ENCODE data around the gene PLIN4. TPM values are rescaled to one million over a fixed set of nuclear protein-coding genes. Genes with fewer than 3 reads are reported as not detected.

PLIN4 gene
- total RNA-seq, 1 donor from 2014 or later = not detected

- DNase-seq (ENCODE audit: low spot score) = no peak
- intact Hi-C loops (cut with micrococcal nuclease) = no loop called here
These were observed 37.6 kb upstream of the PLIN4 start for GRCh38 chr19:4555657-4556561.

GRCh38 chr19:4554717-4555116 lies 36.4 kb upstream of the PLIN4 start:
- Mint-ChIP-seq H3K9me3 (no peaks in the 10 kb centered on the region), H3K4me3 (no peak overlapping the region), H3K27me3 (ENCODE audit: insufficient read depth) (no peaks in the 10 kb centered on the region), H3K4me1 (ENCODE audit: low read depth) (peaks cover 5% of the 10 kb centered on the region), H3K36me3 (ENCODE audit: low read depth) (no peaks in the 10 kb centered on the region), H3K27ac (no peak overlapping the region)
- DNase-seq (ENCODE audit: low spot score) = no peak
- intact Hi-C loops (cut with micrococcal nuclease) = no loop called here

More at GRCh38 chr19:4555657-4556561, 37.6 kb upstream of the PLIN4 start:
- Mint-ChIP-seq H3K27me3 (ENCODE audit: insufficient read depth) (no peaks in the 10 kb centered on the region), H3K36me3 (ENCODE audit: low read depth) (no peaks in the 10 kb centered on the region), H3K4me3 (no peak overlapping the region), H3K27ac (no peak overlapping the region), H3K4me1 (ENCODE audit: low read depth) (peaks cover 5% of the 10 kb centered on the region), H3K9me3 (no peaks in the 10 kb centered on the region)

- Mint-ChIP-seq H3K9me3 (no peaks in the 10 kb centered on the region), H3K36me3 (ENCODE audit: low read depth) (no peaks in the 10 kb centered on the region), H3K27ac (no peak overlapping the region), H3K4me1 (ENCODE audit: low read depth) (peaks cover 5% of the 10 kb centered on the region), H3K4me3 (no peak overlapping the region), H3K27me3 (ENCODE audit: insufficient read depth) (no peaks in the 10 kb centered on the region)
- intact Hi-C loops (cut with micrococcal nuclease) = no loop called here
- DNase-seq (ENCODE audit: low spot score) = no peak
These were observed 35.5 kb upstream of the PLIN4 start for GRCh38 chr19:4553775-4554174.

GRCh38 chr19:4553092-4553695 lies 34.9 kb upstream of the PLIN4 start:
- no peaks in the 10 kb centered on the region for H3K36me3 Mint-ChIP-seq (ENCODE audit: low read depth)
- intact Hi-C loops (cut with micrococcal nuclease) = no loop called here
- no peak for DNase-seq (ENCODE audit: low spot score)
- H3K27ac Mint-ChIP-seq = no peak overlapping the region
- H3K4me1 Mint-ChIP-seq (ENCODE audit: low read depth) = peaks cover 5% of the 10 kb centered on the region
- no peak overlapping the region for H3K4me3 Mint-ChIP-seq
- no peaks in the 10 kb centered on the region for H3K9me3 Mint-ChIP-seq
- no peaks in the 10 kb centered on the region for H3K27me3 Mint-ChIP-seq (ENCODE audit: insufficient read depth)

- Mint-ChIP-seq H3K9me3 (no peaks in the 10 kb centered on the region), H3K36me3 (ENCODE audit: low read depth) (no peaks in the 10 kb centered on the region), H3K27ac (no peak overlapping the region), H3K27me3 (ENCODE audit: insufficient read depth) (no peaks in the 10 kb centered on the region), H3K4me1 (ENCODE audit: low read depth) (peaks cover 5% of the 10 kb centered on the region), H3K4me3 (no peak overlapping the region)
- intact Hi-C loops (cut with micrococcal nuclease) = no loop called here
- DNase-seq (ENCODE audit: low spot score) = no peak
These were observed 34.2 kb upstream of the PLIN4 start for GRCh38 chr19:4552525-4552819.

- intact Hi-C loops (cut with micrococcal nuclease) = no loop called here
- no peak overlapping the region for H3K4me3 Mint-ChIP-seq
- no peak for DNase-seq (ENCODE audit: low spot score)
These were observed 32.3 kb upstream of the PLIN4 start for GRCh38 chr19:4550479-4551050.

GRCh38 chr19:4550018-4550417 lies 31.7 kb upstream of the PLIN4 start:
- intact Hi-C loops (cut with micrococcal nuclease) = no loop called here
- Mint-ChIP-seq H3K4me1 (ENCODE audit: low read depth) (no peaks in the 10 kb centered on the region), H3K27me3 (ENCODE audit: insufficient read depth) (no peaks in the 10 kb centered on the region), H3K9me3 (no peaks in the 10 kb centered on the region), H3K36me3 (ENCODE audit: low read depth) (no peaks in the 10 kb centered on the region), H3K27ac (no peak overlapping the region), H3K4me3 (no peak overlapping the region)
- no peak for DNase-seq (ENCODE audit: low spot score)

More at GRCh38 chr19:4550479-4551050, 32.3 kb upstream of the PLIN4 start:
- Mint-ChIP-seq H3K9me3 (no peaks in the 10 kb centered on the region), H3K27ac (no peak overlapping the region), H3K4me1 (ENCODE audit: low read depth) (no peaks in the 10 kb centered on the region), H3K36me3 (ENCODE audit: low read depth) (no peaks in the 10 kb centered on the region), H3K27me3 (ENCODE audit: insufficient read depth) (no peaks in the 10 kb centered on the region)

GRCh38 chr19:4548238-4548584 lies 29.9 kb upstream of the PLIN4 start:
- no peak overlapping the region for H3K4me3 Mint-ChIP-seq
- no peaks in the 10 kb centered on the region for H3K4me1 Mint-ChIP-seq (ENCODE audit: low read depth)
- H3K36me3 Mint-ChIP-seq (ENCODE audit: low read depth) = no peaks in the 10 kb centered on the region
- no peak overlapping the region for H3K27ac Mint-ChIP-seq
- DNase-seq (ENCODE audit: low spot score) = no peak
- H3K9me3 Mint-ChIP-seq = no peaks in the 10 kb centered on the region
- intact Hi-C loops (cut with micrococcal nuclease) = no loop called here
- H3K27me3 Mint-ChIP-seq (ENCODE audit: insufficient read depth) = no peaks in the 10 kb centered on the region

- H3K4me3 Mint-ChIP-seq = no peak overlapping the region
- H3K4me1 Mint-ChIP-seq (ENCODE audit: low read depth) = no peaks in the 10 kb centered on the region
- intact Hi-C loops (cut with micrococcal nuclease) = no loop called here
- no peaks in the 10 kb centered on the region for H3K9me3 Mint-ChIP-seq
- no peaks in the 10 kb centered on the region for H3K36me3 Mint-ChIP-seq (ENCODE audit: low read depth)
- no peaks in the 10 kb centered on the region for H3K27me3 Mint-ChIP-seq (ENCODE audit: insufficient read depth)
- H3K27ac Mint-ChIP-seq = no peak overlapping the region
- no peak for DNase-seq (ENCODE audit: low spot score)
These were observed 29.3 kb upstream of the PLIN4 start for GRCh38 chr19:4547303-4548237.

- peaks cover 13% of the 10 kb centered on the region for H3K4me1 Mint-ChIP-seq (ENCODE audit: low read depth)
- intact Hi-C loops (cut with micrococcal nuclease) = no loop called here
- DNase-seq (ENCODE audit: low spot score) = no peak
- H3K27ac Mint-ChIP-seq = no peak overlapping the region
- H3K9me3 Mint-ChIP-seq = peaks cover 4% of the 10 kb centered on the region
- H3K36me3 Mint-ChIP-seq (ENCODE audit: low read depth) = no peaks in the 10 kb centered on the region
- H3K27me3 Mint-ChIP-seq (ENCODE audit: insufficient read depth) = no peaks in the 10 kb centered on the region
- H3K4me3 Mint-ChIP-seq = no peak overlapping the region
These were observed 25.8 kb upstream of the PLIN4 start for GRCh38 chr19:4543842-4544647.

- intact Hi-C loops (cut with micrococcal nuclease) = no loop called here
- no peak for DNase-seq (ENCODE audit: low spot score)
- Mint-ChIP-seq H3K27me3 (ENCODE audit: insufficient read depth) (no peaks in the 10 kb centered on the region), H3K27ac (no peak overlapping the region), H3K4me3 (no peak overlapping the region), H3K36me3 (ENCODE audit: low read depth) (no peaks in the 10 kb centered on the region), H3K9me3 (peaks cover 4% of the 10 kb centered on the region), H3K4me1 (ENCODE audit: low read depth) (peaks cover 16% of the 10 kb centered on the region)
These were observed 24.9 kb upstream of the PLIN4 start for GRCh38 chr19:4542896-4543841.

All from activated T-helper 1 cell treated with anti-CD3 and anti-CD28 coated beads, Interleukin-12 subunit alpha, Interleukin-12 subunit beta, Interleukin-2, Interleukin-4 antibody, amounts not matched to agents 30 ng/mL and 10 ng/mL and 1 ng/mL, durations not matched to agents 14 hours and 24 hours and 36 hours (primary cell).